Head of caudate nucleus (tissue), 42 donors: Measurements from ENCODE around the gene KCNV2.
A peak's percentile ranks its signal among the peaks of the same experiment; 100 is the strongest.

Experiments
- DNase-seq, 42 donors: peaks; one replicate each; pipeline versions ENCODE4 v3.0.0 to v3.0.0-alpha.2; 2020 to 2021; ENCODE audit warnings: mixed read lengths in 7 of 42
- intact Hi-C: fragments of 100-400 bp; cut with DNase I; formaldehyde crosslinking; loops from one replicate; pipeline ENCODE4 v1.15.0; 2022

KCNV2 gene

DNA sequence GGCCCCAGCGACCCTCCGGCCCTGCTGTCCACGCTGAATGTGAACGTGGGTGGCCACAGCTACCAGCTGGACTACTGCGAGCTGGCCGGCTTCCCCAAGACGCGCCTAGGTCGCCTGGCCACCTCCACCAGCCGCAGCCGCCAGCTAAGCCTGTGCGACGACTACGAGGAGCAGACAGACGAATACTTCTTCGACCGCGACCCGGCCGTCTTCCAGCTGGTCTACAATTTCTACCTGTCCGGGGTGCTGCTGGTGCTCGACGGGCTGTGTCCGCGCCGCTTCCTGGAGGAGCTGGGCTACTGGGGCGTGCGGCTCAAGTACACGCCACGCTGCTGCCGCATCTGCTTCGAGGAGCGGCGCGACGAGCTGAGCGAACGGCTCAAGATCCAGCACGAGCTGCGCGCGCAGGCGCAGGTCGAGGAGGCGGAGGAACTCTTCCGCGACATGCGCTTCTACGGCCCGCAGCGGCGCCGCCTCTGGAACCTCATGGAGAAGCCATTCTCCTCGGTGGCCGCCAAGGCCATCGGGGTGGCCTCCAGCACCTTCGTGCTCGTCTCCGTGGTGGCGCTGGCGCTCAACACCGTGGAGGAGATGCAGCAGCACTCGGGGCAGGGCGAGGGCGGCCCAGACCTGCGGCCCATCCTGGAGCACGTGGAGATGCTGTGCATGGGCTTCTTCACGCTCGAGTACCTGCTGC, 839 bp downstream of the KCNV2 start:
- DNase-seq, result no peak
- intact Hi-C loops, result no loop called here

DNA sequence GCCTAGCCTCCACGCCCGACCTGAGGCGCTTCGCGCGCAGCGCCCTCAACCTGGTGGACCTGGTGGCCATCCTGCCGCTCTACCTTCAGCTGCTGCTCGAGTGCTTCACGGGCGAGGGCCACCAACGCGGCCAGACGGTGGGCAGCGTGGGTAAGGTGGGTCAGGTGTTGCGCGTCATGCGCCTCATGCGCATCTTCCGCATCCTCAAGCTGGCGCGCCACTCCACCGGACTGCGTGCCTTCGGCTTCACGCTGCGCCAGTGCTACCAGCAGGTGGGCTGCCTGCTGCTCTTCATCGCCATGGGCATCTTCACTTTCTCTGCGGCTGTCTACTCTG, 1.4 kb downstream of the KCNV2 start:
- no peak for DNase-seq
- intact Hi-C loops, result no loop called here

DNA sequence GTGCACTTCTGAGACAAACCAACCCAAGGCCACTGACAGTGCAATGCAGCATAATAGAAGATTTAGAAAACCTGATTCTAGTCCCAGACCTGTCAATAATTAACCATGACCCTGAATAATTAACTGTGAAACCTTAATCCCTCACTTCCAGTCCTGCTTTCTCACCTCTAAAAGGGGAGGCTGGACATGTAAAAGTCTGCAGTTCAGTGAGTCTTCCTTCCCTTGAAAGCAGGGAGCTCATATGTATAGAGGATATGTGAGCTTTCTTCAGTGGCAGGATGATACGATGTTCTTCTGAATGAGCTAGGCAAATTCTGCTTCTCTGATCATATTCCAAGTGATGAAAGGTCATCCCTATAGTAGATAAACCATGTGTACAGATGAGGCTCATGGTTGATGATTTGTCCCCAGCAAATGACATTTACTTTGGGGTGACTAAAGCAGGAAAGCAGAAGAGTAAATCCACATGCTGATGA, 2.9 kb downstream of the KCNV2 start:
- intact Hi-C loops, result no loop called here
- DNase-seq, result no peak

DNA sequence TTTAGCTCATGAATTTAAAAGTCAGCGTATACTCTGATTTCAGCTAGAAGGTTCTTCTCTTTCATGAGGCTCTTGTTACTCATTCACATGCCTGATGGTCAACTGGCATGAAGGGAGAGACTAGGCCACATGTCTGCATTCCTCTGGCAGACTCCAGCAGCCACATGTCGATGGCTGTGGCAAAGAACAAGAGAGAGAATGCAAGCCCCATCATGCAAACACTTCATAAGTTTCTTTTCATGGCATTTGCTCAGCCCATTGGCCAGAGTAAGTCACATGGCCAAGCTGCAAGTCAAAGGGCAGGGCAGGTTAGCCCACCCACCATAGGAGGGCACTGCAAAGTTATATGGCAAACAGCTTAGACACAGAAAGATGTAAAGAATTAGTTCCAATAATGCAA, 5.4 kb downstream of the KCNV2 start:
- no peak for DNase-seq
- intact Hi-C loops, result no loop called here

DNA sequence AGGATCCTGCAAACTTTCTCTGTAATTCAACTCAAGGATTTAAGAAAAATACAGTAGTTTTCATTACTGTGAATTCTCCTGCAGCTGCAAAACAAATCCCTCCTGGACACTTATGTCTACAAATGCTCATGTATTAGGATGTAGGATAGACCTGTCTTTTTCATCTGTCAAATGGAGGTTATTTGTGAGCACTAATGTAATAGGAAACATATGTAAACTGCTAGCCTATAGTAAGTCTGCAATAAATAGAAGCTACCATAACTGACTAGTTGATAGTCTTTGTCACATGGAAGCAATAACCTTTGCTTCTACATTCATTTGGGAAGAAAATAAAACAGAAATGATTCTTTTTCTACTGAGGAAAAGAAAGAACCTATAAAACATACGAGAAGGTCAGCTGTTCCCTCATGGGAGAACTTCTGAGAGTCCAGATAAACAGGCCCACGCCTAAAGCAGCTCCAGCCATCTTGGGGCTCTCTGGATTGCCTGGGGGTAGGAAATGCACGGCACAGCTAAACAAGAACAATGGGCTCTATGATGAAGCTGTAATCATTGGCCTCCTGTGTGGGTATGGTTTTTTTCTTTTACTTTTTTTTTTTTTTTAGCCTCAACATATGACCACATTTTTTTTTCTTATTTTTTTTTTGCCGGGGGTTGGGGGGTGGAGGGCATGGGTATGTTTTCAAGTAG, 6.2 kb downstream of the KCNV2 start:
- no peak for DNase-seq
- intact Hi-C loops, result no loop called here

DNA sequence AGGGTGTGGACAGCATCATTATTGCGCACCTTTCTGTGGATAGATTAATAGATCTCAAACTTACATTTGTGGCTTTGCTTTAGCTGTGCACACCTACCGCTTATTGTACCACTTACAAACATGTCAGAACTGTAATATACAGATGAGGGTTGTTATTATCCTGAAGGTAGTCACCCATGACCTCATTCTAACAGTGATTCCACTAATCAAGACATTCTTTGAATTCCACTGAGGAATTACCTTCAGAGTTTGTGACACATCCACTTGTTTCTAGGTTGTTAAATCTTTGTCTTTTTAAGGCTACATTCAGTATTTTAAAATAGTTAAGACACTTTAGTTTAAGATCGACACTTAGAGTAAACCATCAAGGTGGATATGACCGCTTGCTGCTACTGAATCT, 7.8 kb downstream of the KCNV2 start:
- intact Hi-C loops, result no loop called here
- no peak for DNase-seq

DNA sequence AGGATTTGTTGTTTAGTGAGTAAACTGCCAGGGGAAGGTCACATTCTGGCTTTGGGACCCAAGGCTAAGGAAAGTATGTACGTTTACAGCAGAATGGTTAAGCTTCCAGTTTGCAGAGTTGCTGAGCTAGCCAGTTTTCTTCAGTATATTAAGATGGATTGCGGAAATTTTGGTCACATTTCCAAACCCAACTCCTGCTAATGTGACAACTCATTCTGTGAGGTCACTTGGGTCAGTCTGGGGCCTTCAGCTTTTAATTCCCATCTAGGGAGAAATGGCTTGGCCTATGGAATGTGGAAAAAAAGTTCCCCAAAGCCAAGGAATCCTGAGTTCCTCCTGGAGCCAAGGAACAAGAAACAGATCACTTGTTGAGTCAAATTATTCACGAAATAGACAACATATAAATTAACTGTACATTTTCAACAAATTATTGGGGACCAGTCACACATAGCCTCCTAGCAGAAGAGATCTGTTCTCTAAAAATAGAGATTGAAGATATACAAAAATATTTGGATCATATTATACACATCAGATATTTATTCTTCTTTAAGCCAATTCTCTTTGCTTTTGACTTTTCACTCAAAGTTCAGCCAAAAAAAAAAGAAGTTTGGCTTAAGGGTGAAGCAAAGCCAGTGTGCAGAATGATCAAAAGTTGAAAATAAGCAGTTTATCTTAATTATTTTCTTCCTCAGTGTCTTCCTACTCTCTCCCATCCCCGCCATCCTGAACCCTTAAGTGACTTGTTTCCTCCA, 8.8 kb downstream of the KCNV2 start:
- no peak for DNase-seq
- intact Hi-C loops, result no loop called here

DNA sequence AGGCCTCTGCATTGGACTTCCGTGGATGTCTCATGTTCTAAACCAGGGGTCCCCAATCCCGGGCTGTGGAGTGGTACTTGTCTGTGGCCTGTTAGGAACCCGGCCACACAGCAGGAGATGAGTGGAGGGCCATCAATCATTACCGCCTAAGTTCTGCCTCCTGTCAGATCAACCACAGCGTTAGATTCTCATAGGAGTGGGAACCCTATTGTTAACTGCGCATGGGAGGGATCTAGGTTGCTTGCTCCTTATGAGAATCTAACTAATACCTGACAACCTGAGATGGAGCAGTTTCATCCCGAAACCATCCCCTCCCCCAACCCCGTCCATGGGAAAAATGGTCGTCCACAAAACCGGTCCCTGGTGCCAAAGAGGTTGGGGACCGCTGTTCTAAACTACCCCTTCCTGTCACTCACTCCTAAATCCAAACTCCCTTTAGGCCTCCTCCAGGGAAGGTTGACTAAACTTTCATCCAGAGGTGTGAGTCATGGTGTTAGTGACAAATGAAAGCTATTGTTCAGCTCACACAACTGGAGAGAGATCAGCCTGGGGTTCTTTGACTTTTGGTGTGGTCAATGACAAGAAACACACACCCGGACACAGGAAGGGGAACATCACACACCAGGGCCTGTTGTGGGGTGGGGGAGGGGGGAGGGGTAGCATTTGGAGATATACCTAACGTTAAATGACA, 9.5 kb downstream of the KCNV2 start:
- intact Hi-C loops, result no loop called here

DNA sequence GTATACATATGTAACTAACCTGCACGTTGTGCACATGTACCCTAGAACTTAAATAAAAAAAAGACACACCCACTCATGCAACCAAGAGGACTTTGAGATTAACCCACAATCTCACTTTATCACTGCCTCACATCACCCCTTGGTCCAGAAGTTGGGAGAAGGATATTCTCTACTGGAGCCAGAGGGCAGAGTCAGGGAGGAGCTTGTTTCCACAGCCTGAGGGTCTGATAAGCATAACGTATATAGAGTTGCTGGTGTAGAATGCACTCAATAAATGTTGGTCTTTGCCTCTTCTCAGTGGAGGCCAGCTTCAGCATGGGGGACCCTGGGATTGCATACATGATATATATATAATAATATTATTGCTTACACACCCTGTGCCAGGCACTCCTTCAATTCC, 10.1 kb downstream of the KCNV2 start:
- no peak for DNase-seq
- intact Hi-C loops, result no loop called here

More for the DNA sequence above, 9.5 kb downstream of the KCNV2 start:
- DNase-seq, result no peak

DNA sequence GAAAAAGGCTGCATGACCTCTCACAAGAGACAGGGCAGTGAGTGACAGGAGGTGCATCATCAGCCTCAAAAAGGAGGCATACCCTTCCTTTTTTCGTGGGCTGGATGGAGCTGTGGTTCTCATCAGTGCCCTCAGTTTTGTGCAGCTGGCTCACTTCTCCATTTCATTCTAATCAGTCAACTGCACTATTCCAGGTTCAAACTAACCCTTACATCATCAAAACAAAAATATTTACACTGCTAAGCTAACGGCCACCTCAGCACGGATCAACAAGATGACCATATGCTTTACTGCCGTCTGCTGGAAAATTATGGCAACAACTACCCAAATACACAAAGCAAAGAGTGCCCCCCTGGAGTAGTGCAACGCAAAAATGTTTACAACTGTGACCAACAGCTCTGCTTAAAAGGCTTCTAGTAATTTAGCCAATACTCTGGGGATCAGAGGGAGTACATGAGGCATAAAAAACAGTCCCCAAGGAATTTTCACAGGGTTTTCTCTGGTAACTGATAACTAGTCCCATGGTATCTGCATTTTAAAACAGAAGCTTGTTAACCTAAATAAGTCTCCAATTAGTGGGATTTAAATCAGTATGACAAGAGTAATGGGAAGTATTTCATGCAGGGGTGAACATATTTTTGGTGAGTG, 10.8 kb downstream of the KCNV2 start:
- intact Hi-C loops, result no loop called here

DNA sequence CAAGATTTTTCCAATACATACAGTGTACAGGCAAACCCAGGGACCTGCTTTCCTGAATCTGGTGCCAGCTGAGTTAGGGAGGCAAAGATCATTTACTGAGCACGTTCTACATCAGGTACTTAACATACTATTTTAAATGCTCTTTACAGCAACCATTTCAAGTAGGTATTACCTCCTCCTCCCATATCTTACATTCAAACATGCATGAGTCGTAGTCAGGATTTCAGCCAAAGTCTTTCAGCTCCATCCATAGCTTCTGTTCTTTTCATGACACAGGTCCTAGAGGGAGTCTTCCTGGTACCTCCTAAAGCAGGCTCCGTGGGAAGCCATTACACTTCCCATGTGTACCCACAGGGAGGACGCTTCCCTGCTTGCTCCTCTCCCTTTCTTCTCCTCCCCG, 11.7 kb downstream of the KCNV2 start:
- intact Hi-C loops, result no loop called here
- no peak for DNase-seq

More for the DNA sequence above, 10.8 kb downstream of the KCNV2 start:
- peak in 11 of 42 donors; percentile 8 to 54 (median 20) for DNase-seq

DNA sequence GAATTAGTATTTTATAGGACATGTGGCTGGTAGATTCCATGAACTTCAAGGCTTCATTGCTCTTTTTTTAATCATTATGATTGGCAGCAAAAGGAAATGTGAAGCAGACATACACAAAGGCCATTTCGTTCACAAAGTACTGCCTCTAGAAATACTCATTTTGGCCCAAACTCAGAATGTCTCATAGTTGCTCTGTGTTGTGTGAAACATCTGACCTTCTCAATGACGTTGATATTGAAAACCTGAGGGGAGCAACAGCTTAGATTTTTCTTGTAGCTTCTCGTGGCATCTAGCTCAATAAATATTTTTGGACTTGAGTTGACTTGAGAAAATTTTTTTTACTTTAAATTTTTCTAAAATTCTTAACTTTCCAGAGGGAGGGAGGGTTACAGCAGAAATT, 12.4 kb downstream of the KCNV2 start:
- no peak for DNase-seq
- intact Hi-C loops, result no loop called here

DNA sequence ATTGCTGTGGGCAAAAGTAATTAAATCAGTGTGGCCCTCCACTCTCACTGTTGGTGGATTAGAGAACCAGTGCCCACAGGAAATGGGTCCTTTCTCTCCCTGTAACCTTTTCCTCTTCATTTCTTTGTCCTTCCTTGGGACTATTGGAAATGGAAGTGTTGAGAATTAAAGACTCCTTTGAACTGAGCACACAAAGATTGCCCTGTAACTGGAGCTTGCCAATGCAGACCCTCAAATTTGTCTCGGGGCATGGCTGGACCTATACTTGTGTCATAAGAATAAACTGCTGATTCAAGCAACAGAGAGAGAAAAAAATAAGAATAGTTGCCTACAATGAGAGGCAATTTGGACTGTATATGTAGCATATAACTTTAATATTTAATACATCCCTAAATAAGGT, 13.7 kb downstream of the KCNV2 start:
- intact Hi-C loops, result no loop called here
- DNase-seq, result no peak

DNA sequence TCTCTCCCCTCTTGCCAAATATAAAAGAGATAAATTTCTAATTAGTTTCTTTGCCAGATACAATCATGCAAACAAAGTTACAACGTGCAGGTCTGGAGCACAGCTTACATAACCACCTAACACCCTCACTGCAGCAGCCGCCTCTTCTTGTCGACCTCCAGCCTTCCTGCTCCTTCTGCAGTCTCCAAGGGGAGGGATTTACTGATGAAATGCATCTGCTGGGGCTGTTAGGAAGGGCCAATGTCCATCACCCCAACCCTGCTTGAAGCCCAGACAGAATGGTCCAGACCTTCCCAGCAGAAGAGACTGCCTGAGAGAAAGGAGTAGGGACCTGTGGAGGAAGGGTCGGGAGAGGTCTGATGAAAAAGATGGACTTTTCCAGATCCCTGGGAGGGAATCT, 15.2 kb downstream of the KCNV2 start:
- intact Hi-C loops, result no loop called here
- DNase-seq, result peak in 8 of 42 donors; percentile 5 to 39 (median 22)

DNA sequence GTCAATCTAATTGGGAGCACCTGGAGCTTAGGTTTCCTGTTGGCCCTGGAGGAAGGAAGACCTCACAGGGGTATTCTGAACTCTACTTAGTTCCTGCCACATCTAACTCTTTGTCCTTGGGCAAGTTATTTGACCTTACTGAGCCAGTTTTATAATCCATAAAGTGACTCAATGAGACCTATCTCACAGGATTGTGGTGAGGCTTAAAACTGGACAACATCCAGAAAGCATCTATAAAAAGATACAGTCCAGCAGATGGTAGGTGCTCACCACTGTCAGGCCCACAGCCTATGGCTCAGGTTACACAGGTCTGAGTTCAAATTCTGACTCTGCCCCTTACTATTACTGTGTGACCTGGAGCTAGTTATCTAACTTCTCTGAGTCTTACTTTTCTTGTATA, 23.3 kb downstream of the KCNV2 start:
- peak in 1 of 42 donors; percentile 4 for DNase-seq
- intact Hi-C loops, result no loop called here

DNA sequence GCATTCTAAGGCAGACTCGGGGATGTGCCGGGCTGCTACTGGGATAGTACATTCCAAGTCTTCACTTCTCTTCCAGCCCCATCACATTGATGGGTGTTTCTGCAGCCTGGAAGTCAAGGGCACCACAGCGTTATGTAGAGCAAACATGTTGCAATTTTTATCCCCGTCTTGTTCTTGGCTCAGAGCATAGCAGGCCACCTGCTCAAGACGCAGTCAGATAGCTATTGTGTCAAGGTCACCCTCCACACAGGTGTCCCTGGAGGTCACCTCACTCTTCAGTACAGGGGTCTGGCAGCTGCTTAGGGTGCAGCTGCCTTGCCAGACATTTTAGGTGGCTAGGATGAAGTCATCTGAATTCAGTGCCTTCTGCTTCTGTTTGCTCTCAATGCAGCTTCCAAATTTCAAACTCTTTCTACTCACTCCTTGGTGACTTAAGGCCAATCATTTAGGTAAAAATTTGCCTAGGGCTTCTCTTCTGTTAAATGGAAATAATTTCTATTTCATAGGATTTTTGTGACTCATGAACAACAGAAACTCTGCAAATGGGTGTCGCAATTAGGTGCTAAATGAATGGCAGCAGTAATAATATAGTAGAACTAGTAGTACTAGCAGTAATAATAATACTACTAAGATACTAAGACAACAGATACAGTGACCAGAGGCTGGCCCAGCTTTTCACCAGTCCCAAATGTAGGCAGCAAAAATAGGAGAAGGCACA, 24.3 kb downstream of the KCNV2 start:
- intact Hi-C loops, result no loop called here
- DNase-seq, result peak in 1 of 42 donors; percentile 37

DNA sequence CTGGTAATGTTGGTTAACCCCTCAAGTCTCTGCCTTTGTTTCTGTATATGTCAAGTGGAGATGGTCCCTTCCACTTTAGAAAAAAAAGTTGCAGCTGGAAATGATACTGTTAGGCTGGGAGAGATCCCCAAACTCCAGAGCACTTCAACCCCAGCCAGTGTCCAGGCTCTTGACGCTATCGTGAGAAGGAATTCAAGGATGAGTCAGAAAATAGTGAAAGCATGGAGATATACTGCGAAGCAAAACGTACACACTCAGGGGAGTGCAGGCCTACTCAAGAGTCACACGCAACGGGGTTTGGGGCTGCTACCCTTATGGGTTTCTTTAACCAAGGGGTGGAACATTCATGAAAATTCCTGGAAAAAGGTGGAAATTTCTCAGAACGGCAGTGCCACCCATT, 24.9 kb downstream of the KCNV2 start:
- intact Hi-C loops, result no loop called here
- peak in 1 of 42 donors; percentile 17 for DNase-seq

DNA sequence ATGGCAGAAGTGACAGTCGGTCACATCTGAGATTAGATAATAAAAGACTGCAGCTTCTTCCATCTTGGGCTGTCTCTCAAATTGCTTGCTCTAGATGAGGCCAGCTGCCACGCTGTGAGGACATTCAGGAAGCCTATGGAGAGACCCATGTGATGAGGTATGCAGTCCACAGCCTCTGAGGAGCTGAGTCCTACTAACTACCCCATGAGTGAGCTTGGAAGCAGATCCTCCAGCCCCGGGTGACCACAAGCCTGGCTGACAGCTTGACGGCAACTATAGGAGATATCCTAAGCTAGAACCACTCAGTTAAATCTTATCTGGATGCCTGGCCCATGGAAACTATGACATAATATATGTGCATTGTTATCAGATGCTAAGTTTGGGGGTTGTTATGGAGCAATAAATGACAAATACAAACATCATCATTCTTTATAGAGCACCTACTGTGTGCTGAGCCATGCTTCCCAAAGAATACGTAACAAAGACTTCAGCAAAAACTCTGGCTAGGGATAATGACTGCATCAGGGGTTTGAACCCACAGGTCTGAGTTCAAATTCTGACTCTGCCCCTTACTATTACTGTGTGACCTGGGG, 26.7 kb downstream of the KCNV2 start:
- DNase-seq, result peak in 1 of 42 donors; percentile 24
- intact Hi-C loops, result no loop called here
